Suprapubic skin (tissue), 4 donors: Measurements from ENCODE around the gene OASL.

Experiments
- EP300 ChIP-seq: sonication (generic); formaldehyde crosslinking; IDR thresholded peaks from one replicate; pipeline ENCODE4 v1.6.1; 2017; ENCODE audit warnings: antibody characterized with exemption
- POLR2A ChIP-seq, 2 donors: fragments of 450-650 bp; IDR thresholded peaks; one replicate each; pipeline ENCODE4 v1.6.1; 2017; ENCODE audit warnings: antibody characterized with exemption in 2 of 2, mild to moderate bottlenecking in 2 of 2, moderate library complexity in 2 of 2
- POLR2AphosphoS5 ChIP-seq, 3 donors: sonication (generic); formaldehyde crosslinking; IDR thresholded peaks; one replicate each; pipeline ENCODE4 v1.6.1; 2017; ENCODE audit warnings: antibody characterized with exemption in 3 of 3
- TF ChIP-seq, protein P1 (sequence below), 2 donors: fragments of 200-600 bp in 1 of 2; fragments of 450-650 bp in 1 of 2; sonication (generic) in 1 of 2; IDR thresholded peaks; one replicate each; pipeline ENCODE4 v1.5.1; 2016 to 2019; ENCODE audit warnings: antibody characterized with exemption in 2 of 2, mild to moderate bottlenecking in 1 of 2, moderate library complexity in 1 of 2

DNA sequence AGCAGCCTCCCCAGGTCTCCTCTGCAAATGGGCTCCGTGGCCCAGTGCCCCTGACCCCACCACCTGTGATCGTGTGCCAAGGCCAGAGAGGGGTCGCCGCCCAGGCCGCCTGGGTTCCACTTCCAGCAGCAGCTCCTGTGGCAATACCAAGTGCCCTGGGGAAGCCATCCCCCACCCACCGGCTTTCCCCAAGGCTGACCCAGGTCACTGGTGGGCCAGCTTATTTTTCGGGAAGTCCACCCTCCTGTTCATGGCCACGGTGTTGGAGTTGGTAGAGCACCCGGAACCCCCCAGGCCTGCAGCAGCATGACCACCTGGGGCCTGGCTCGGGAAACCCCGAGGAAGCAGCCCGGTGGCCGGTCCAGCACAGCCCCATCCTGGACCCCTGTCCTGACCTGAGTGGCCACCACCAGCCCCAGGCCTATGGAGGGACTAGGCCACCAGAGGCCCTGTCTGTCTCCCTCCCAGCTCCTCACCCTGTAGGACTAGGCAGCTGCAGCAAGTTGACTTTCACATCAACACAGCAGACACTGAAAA, 40.8 kb upstream of the OASL start:
- TF ChIP-seq, protein P1, sequence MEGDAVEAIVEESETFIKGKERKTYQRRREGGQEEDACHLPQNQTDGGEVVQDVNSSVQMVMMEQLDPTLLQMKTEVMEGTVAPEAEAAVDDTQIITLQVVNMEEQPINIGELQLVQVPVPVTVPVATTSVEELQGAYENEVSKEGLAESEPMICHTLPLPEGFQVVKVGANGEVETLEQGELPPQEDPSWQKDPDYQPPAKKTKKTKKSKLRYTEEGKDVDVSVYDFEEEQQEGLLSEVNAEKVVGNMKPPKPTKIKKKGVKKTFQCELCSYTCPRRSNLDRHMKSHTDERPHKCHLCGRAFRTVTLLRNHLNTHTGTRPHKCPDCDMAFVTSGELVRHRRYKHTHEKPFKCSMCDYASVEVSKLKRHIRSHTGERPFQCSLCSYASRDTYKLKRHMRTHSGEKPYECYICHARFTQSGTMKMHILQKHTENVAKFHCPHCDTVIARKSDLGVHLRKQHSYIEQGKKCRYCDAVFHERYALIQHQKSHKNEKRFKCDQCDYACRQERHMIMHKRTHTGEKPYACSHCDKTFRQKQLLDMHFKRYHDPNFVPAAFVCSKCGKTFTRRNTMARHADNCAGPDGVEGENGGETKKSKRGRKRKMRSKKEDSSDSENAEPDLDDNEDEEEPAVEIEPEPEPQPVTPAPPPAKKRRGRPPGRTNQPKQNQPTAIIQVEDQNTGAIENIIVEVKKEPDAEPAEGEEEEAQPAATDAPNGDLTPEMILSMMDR (IDR thresholded peaks at IDR 0.05) = no peak
- TF ChIP-seq POLR2A (IDR thresholded peaks at IDR 0.05) (no peak), POLR2AphosphoS5 (IDR thresholded peaks at IDR 0.05) (no peak), EP300 (no peak)
